PC-3 (cell line): ENCODE results near the gene PLK3.

Source experiments
- EZH2 ChIP-seq: fragments of 300-600 bp; sonication (generic); IDR thresholded peaks from one replicate; pipeline ENCODE4 v1.6.1; 2017; ENCODE audit warnings: antibody characterized with exemption, mild to moderate bottlenecking, low read length; ENCODE audit not compliant: unreplicated experiment
- EZH2phosphoT487 ChIP-seq: fragments of 300-600 bp; sonication (generic); IDR thresholded peaks from 2 replicates; pipeline ENCODE4 v1.6.1; 2018; ENCODE audit warnings: mild to moderate bottlenecking, antibody characterized with exemption, low read length, borderline replicate concordance
- TF ChIP-seq, protein P1 (sequence below): fragments of 300-600 bp; sonication (generic); conservative IDR thresholded peaks from 2 replicates; pipeline ENCODE4 v1.5.1; 2017; ENCODE audit warnings: antibody characterized with exemption, low read depth, mild to moderate bottlenecking, low read length

DNA sequence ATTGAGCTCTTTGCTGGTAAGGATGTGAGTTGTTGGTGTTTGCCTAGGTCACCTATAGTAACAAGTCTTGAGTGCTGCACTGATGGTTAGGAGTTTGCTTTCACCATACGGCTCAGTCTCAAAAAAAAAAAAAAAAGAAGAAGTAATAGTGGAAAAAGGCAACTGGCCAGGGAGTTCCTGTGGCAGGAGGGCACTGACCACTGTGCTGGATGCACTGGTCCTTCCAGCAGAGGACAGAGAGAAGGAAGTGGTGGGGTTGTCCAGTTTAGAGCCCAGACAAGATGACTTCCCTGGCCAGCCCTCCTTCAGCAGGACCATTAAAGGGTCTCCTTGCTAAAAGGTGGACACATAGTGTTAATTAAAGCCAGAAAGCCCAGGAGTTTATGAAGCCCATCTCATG is 54.8 kb downstream of the PLK3 start:
- TF ChIP-seq, protein P1, sequence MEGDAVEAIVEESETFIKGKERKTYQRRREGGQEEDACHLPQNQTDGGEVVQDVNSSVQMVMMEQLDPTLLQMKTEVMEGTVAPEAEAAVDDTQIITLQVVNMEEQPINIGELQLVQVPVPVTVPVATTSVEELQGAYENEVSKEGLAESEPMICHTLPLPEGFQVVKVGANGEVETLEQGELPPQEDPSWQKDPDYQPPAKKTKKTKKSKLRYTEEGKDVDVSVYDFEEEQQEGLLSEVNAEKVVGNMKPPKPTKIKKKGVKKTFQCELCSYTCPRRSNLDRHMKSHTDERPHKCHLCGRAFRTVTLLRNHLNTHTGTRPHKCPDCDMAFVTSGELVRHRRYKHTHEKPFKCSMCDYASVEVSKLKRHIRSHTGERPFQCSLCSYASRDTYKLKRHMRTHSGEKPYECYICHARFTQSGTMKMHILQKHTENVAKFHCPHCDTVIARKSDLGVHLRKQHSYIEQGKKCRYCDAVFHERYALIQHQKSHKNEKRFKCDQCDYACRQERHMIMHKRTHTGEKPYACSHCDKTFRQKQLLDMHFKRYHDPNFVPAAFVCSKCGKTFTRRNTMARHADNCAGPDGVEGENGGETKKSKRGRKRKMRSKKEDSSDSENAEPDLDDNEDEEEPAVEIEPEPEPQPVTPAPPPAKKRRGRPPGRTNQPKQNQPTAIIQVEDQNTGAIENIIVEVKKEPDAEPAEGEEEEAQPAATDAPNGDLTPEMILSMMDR = no peak
- no peak for TF ChIP-seq EZH2phosphoT487
- TF ChIP-seq EZH2 = no peak
